GM18909 (cell line): ENCODE results near the gene MFRP.

Experiments
- ATAC-seq: cut with Tn5 transposase; IDR thresholded peaks from one replicate; pipeline ENCODE4 v1.9.1; 2021; ENCODE audit warnings: mild to moderate bottlenecking; ENCODE audit not compliant: unreplicated experiment, poor library complexity

Gene MFRP

GRCh38 chr11:119299416-119299815 is 47.1 kb downstream of the MFRP start:
- no peak for ATAC-seq

- no peak for ATAC-seq
Measured at GRCh38 chr11:119298726-119299125, 47.8 kb downstream of the MFRP start.

DNA sequence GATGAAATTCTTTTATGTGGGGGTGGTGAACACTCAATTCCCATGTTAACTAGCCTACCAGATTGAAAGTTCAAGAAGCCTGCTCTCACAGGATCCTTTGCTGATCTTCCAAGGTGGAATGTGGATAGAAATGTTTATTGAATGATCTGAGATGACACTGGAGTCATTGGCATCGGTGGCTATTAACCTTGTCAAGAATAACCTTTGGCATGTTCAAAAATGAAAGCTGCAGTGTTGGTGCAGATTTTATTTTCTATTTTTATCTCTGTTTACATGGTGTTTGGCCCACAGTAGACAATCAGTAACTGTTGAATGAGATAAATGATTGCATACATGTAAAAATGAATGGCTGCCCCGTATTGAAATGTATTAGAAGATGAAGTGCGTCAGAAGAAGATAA is 48.6 kb downstream of the MFRP start:
- ATAC-seq: no peak

- ATAC-seq: no peak
Measured at GRCh38 chr11:119295178-119295577, 51.3 kb downstream of the MFRP start.

GRCh38 chr11:119293461-119293860 is 53.0 kb downstream of the MFRP start:
- ATAC-seq: no peak

GRCh38 chr11:119290894-119291497 is 55.5 kb downstream of the MFRP start:
- no peak for ATAC-seq
